ENCODE results near the gene AKT2. TPM values are rescaled to one million over a fixed set of nuclear protein-coding genes. Genes with fewer than 3 reads are reported as not detected.

AKT2 gene
- total RNA-seq, 1 experiment from 2014 or later = 150 TPM

DNA sequence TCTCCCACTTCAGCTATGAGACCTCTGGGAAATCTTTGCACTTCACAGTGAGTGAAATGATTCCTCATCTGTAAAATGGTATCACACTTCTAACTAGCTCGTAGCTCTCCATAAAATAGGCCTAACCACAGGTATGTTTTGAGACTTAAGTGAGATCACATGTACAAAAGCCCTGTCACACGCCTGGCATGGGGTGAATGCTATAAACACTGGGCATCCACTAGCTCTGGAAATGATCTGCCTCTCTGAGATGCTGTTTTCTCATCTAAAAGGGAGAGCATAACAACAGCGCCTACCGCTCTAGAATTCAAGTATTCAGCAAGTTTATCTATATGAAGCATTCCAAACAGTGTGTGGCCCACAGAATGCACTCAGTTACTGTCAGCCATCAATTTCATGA is 2.2 kb downstream of the AKT2 start:
- H3K79me2 ChIP-seq (ENCODE audit: insufficient read depth, low read length) = peaks cover 15% of the 10 kb centered on the region
- no peak overlapping the region for H2BK12ac ChIP-seq (ENCODE audit: insufficient read length, low read depth, low read length)
- no peak overlapping the region for H3K18ac ChIP-seq (ENCODE audit: insufficient read length, low read depth, low read length)
- H3K23me2 ChIP-seq (ENCODE audit: insufficient read length, low read depth, low read length, poor library complexity, severe bottlenecking) = peaks cover 9% of the 10 kb centered on the region
- H3T11ph ChIP-seq (ENCODE audit: low read length) = no peak overlapping the region
- no peak overlapping the region for H3K4ac ChIP-seq (ENCODE audit: low read depth, low read length)
- peaks cover 36 to 45% of the 10 kb centered on the region in 2 experiments for H3K4me1 Mint-ChIP-seq
- H3K4me3 Mint-ChIP-seq = peak overlapping the region; percentile 96 to 98
- peaks cover 0 to 2% (median 0%) of the 10 kb centered on the region in 3 experiments; a peak in 1 of 7 replicates for H3K36me3 Mint-ChIP-seq (ENCODE audit: insufficient read depth in 1 of 3, low read depth in 3 of 3)
- no CpG with 5 or more reads among the region's 4 CpGs for WGBS (ENCODE audit: extremely low coverage, insufficient read length, low lambda C conversion rate)
- no peak overlapping the region for H2BK15ac ChIP-seq (ENCODE audit: low read depth, low read length)
- no peak overlapping the region for H3K4me2 ChIP-seq (ENCODE audit: insufficient read depth, insufficient read length, low read length)
- no peak overlapping the region for H4K5ac ChIP-seq (ENCODE audit: insufficient read length, low read depth, low read length)
- no peaks in the 10 kb centered on the region; the same call in 1 of the 2 replicates for H3K4me1 ChIP-seq (ENCODE audit: insufficient read depth, low read length)
- no peak overlapping the region for H4K91ac ChIP-seq (ENCODE audit: insufficient read length, low read depth, low read length)
- H4K20me1 ChIP-seq (ENCODE audit: control insufficient read depth, insufficient read depth, insufficient read length) = no peaks in the 10 kb centered on the region
- no peaks in the 10 kb centered on the region for H3K27me3 Mint-ChIP-seq (ENCODE audit: low read depth)
- H2BK5ac ChIP-seq (ENCODE audit: insufficient read length, low read length) = no peak overlapping the region
- 0 out of 7 replicates have a peak overlapping the region, but pooled peaks of 2 of the 3 experiments have one; percentile 21 to 99 for H3K27ac Mint-ChIP-seq
- H3K9me3 ChIP-seq (ENCODE audit: control insufficient read depth, low read depth, low read length) = no peaks in the 10 kb centered on the region
- no peak overlapping the region for H3K23ac ChIP-seq (ENCODE audit: insufficient read length, low read depth, low read length)
- H3K9me3 Mint-ChIP-seq = no peaks in the 10 kb centered on the region; a peak in 1 of 5 replicates
- H3K56ac ChIP-seq (ENCODE audit: insufficient read length, low read depth, low read length) = no peak overlapping the region
- no peak overlapping the region for H3K9ac ChIP-seq (ENCODE audit: extremely low read depth, insufficient read length, low read length)
- no peaks in the 10 kb centered on the region for H3K27me3 ChIP-seq (ENCODE audit: insufficient read depth, low read length)
- H3K27ac ChIP-seq (ENCODE audit: insufficient read length, low read depth, low read length) = no peak overlapping the region
- TF ChIP-seq, protein P1, sequence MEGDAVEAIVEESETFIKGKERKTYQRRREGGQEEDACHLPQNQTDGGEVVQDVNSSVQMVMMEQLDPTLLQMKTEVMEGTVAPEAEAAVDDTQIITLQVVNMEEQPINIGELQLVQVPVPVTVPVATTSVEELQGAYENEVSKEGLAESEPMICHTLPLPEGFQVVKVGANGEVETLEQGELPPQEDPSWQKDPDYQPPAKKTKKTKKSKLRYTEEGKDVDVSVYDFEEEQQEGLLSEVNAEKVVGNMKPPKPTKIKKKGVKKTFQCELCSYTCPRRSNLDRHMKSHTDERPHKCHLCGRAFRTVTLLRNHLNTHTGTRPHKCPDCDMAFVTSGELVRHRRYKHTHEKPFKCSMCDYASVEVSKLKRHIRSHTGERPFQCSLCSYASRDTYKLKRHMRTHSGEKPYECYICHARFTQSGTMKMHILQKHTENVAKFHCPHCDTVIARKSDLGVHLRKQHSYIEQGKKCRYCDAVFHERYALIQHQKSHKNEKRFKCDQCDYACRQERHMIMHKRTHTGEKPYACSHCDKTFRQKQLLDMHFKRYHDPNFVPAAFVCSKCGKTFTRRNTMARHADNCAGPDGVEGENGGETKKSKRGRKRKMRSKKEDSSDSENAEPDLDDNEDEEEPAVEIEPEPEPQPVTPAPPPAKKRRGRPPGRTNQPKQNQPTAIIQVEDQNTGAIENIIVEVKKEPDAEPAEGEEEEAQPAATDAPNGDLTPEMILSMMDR (conservative IDR thresholded peaks at IDR 0.05) = no peak
- H2AFZ ChIP-seq (ENCODE audit: low read length) = no peak overlapping the region
- H2BK20ac ChIP-seq (ENCODE audit: low read depth, low read length, poor library complexity, severe bottlenecking) = no peak overlapping the region
- H2BK120ac ChIP-seq (ENCODE audit: low read depth, low read length, poor library complexity, severe bottlenecking) = no peak overlapping the region
- H2AK5ac ChIP-seq (ENCODE audit: insufficient read length, low read length) = no peak overlapping the region
- H3K79me1 ChIP-seq (ENCODE audit: insufficient read depth, low read depth, low read length, poor library complexity, severe bottlenecking) = peaks cover 5% of the 10 kb centered on the region
- no peak overlapping the region for H4K8ac ChIP-seq (replicated peaks; ENCODE audit: insufficient read length, low read depth, low read length)
- no peak overlapping the region for H3K14ac ChIP-seq (ENCODE audit: insufficient read depth, low read length)
- DNase-seq = no peak
